G401 (cell line): ENCODE data around the gene HOXD13. TPM values are rescaled to one million over a fixed set of nuclear protein-coding genes. Genes with fewer than 3 reads are reported as not detected.

ENCODE experiments used
- DNase-seq: peaks from one replicate; pipeline ENCODE4 v3.0.0-alpha.2; 2015; ENCODE audit warnings: low spot score
- in situ Hi-C: cut with HindIII; loops from 2 replicates; pipeline ENCODE4 v1.10.0; 2016; ENCODE audit warnings: low sequenced_read_pairs, mixed read lengths
- total RNA-seq: library from RNA; depleted of rRNA; stranded (reverse); fragments of >200 nt; shearing (Covaris generic); gene quantifications from 2 replicates; pipeline ENCODE4 v1.2.3, GENCODE V29; 2014

The HOXD13 gene
- total RNA-seq, 1 experiment from 2014 or later: not detected

- in situ Hi-C loops: no loop called here
- no peak for DNase-seq
These were observed 11.3 kb downstream of the HOXD13 start for GRCh38 chr2:176103742-176104315.

- in situ Hi-C loops: no loop called here
- no peak for DNase-seq
These were observed 12.0 kb downstream of the HOXD13 start for GRCh38 chr2:176104316-176105077.

GRCh38 chr2:176105078-176105729 is 12.7 kb downstream of the HOXD13 start:
- DNase-seq: no peak
- in situ Hi-C loops: no loop called here

GRCh38 chr2:176105730-176106580 is 13.4 kb downstream of the HOXD13 start:
- no peak for DNase-seq
- in situ Hi-C loops: no loop called here

GRCh38 chr2:176106581-176107539 is 14.3 kb downstream of the HOXD13 start, which contains the start of gene HOXD11:
Gene HOXD11, plus strand, starts transcription at chr2:176107280. Its CDS starts 76 bp downstream, at chr2:176107356.
- in situ Hi-C loops: no loop called here
- DNase-seq: no peak

GRCh38 chr2:176107731-176108181 is 15.2 kb downstream of the HOXD13 start:
- in situ Hi-C loops: no loop called here
- no peak for DNase-seq

GRCh38 chr2:176109192-176109901 is 16.8 kb downstream of the HOXD13 start:
- in situ Hi-C loops: no loop called here
- DNase-seq: no peak

- in situ Hi-C loops: no loop called here
- DNase-seq: no peak
These were observed 17.4 kb downstream of the HOXD13 start for GRCh38 chr2:176109946-176110345.

- DNase-seq: no peak
- in situ Hi-C loops: no loop called here
These were observed 18.1 kb downstream of the HOXD13 start for GRCh38 chr2:176110415-176111308.

GRCh38 chr2:176111309-176111663 is 18.8 kb downstream of the HOXD13 start:
- in situ Hi-C loops: no loop called here
- DNase-seq: peak; percentile 40

- in situ Hi-C loops: no loop called here
- DNase-seq: no peak
These were observed 19.4 kb downstream of the HOXD13 start for GRCh38 chr2:176111846-176112374.

GRCh38 chr2:176112375-176113302 is 20.1 kb downstream of the HOXD13 start:
- in situ Hi-C loops: no loop called here
- DNase-seq: no peak

GRCh38 chr2:176114120-176114929 is 21.8 kb downstream of the HOXD13 start:
- in situ Hi-C loops: no loop called here
- no peak for DNase-seq

- no peak for DNase-seq
- in situ Hi-C loops: no loop called here
These were observed 22.6 kb downstream of the HOXD13 start for GRCh38 chr2:176114930-176115625.
